ENCODE measurements around the gene TGFB2. TPM values are rescaled to one million over a fixed set of nuclear protein-coding genes. Genes with fewer than 3 reads are reported as not detected.

Gene TGFB2
- total RNA-seq, 1 experiment from 2014 or later = 0.34 TPM

DNA sequence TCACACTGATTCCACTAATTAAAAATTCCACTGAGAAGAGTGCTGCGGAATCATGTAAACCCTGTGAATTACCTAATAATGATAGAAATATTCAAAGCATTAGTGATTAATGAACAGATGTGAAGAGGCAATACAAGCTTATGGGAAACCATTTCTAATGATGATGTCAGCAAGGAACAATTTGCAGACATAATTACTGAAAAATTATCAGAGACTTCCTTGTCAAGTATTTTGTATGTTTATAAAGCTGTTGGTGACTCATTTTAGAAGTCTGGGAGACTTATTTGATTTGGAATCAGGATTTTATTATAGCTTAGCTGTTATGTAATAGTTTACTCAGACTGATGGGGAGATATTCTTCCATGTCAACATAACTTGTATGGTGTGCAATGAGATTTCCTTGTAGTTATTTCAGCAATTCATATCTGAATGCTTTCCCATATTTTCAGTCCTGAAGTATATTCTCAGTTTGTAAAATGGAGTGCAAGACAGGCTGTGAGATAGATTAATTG lies 135.5 kb downstream of the TGFB2 start:
- Histone ChIP-seq H4K20me1 (ENCODE audit: insufficient read depth) (no peaks in the 10 kb centered on the region), H3K9ac (ENCODE audit: low read length) (no peak overlapping the region), H3K27me3 (ENCODE audit: insufficient read depth, low read length) (no peaks in the 10 kb centered on the region), H3K9me2 (ENCODE audit: insufficient read depth) (no peaks in the 10 kb centered on the region), H3K4me3 (replicated peaks in 1 of 2; ENCODE audit: low read depth in 1 of 2, low read length in 2 of 2) (no peak overlapping the region), H3K36me3 (ENCODE audit: control insufficient read depth in 1 of 2, insufficient read depth in 2 of 2, low read length in 2 of 2) (no peaks in the 10 kb centered on the region), H3K4me2 (ENCODE audit: low read length) (no peak overlapping the region), H3K4me1 (ENCODE audit: control insufficient read depth in 1 of 2, insufficient read depth in 2 of 2, low read length in 2 of 2) (peaks cover 0 to 15% of the 10 kb centered on the region in 2 experiments; a peak in 2 of 4 replicates), H3K9me3 (ENCODE audit: control insufficient read depth in 1 of 2, insufficient read depth in 1 of 2, low read depth in 1 of 2, low read length in 2 of 2) (no peaks in the 10 kb centered on the region), H2AFZ (ENCODE audit: low read depth, low read length, poor library complexity, severe bottlenecking) (no peak overlapping the region), H3K27ac (ENCODE audit: low read depth, low read length) (no peak overlapping the region), H3K79me2 (ENCODE audit: insufficient read depth, low read length) (no peaks in the 10 kb centered on the region)
- BruUV-seq (replicated peaks) = no TSS peak
- intact Hi-C loops (cut with micrococcal nuclease) = no loop called here
- ChIA-PET CTCF (no interaction called here), POLR2A (no interaction called here), RAD21 (ENCODE audit: low non-redundant PET in 1 of 2, low total read pairs in 2 of 2, uncharacterized antibody in 2 of 2, unreplicated experiment in 2 of 2) (no interaction called here)
- TF ChIP-seq ZFX (IDR thresholded peaks at IDR 0.05) (no peak), SIN3A (IDR thresholded peaks at IDR 0.05; ENCODE audit: low read depth) (no peak), RAD21 (IDR thresholded peaks at IDR 0.05; ENCODE audit: low read depth) (no peak)
- ATAC-seq (no peak), DNase-seq (ENCODE audit: low read depth, low spot score) (no peak)

DNA sequence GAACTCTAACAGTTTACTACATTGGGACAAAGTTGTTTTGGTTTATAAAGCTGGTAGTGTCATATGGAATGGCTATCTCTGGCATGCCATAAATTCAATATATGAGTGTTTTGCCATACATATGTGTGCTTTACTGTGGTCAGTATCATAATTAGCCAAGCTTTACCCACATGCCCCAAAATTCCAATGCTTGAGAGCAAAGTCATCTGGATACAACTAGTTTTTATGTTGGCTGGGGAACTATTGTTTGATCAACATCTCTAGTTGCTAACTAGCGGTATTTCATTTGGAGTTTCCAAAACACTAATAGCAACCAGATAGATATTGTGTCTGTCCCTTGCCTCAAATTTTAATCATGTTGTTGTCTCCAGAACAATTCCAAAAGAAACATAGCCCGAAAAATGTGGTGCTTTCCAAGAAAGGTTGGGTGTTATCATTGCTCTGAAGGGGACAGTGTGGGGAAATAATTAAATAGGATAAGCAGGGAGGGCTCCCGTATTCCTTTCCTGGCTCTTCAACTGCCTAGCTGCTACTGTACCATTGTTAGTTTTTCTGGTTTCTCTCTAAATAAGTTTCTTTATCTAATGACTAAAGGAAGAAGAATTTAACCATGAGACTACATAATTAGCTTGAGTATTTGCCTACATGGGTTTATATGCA lies 136.1 kb downstream of the TGFB2 start:
- H3K9ac ChIP-seq (ENCODE audit: low read length) = no peak overlapping the region
- H3K27ac ChIP-seq (ENCODE audit: low read depth, low read length) = no peak overlapping the region
- H4K20me1 ChIP-seq (ENCODE audit: insufficient read depth) = no peaks in the 10 kb centered on the region
- no peaks in the 10 kb centered on the region for H3K9me3 ChIP-seq (ENCODE audit: control insufficient read depth in 1 of 2, insufficient read depth in 1 of 2, low read depth in 1 of 2, low read length in 2 of 2)
- H3K4me2 ChIP-seq (ENCODE audit: low read length) = no peak overlapping the region
- no peaks in the 10 kb centered on the region for H3K79me2 ChIP-seq (ENCODE audit: insufficient read depth, low read length)
- no peaks in the 10 kb centered on the region for H3K27me3 ChIP-seq (ENCODE audit: insufficient read depth, low read length)
- DNase-seq (ENCODE audit: low read depth, low spot score) (no peak), ATAC-seq (no peak)
- no peak overlapping the region for H2AFZ ChIP-seq (ENCODE audit: low read depth, low read length, poor library complexity, severe bottlenecking)
- no peak for TF ChIP-seq POLR2AphosphoS5 (IDR thresholded peaks at IDR 0.05; ENCODE audit: low read depth, low read length)
- TF ChIP-seq, protein P1, sequence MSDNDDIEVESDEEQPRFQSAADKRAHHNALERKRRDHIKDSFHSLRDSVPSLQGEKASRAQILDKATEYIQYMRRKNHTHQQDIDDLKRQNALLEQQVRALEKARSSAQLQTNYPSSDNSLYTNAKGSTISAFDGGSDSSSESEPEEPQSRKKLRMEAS (IDR thresholded peaks at IDR 0.05) = no peak
- TF ChIP-seq ZFX (IDR thresholded peaks at IDR 0.05) = no peak
- TF ChIP-seq EZH2phosphoT487 (IDR thresholded peaks at IDR 0.05; ENCODE audit: borderline replicate concordance) = no peak
- TF ChIP-seq, protein P2, sequence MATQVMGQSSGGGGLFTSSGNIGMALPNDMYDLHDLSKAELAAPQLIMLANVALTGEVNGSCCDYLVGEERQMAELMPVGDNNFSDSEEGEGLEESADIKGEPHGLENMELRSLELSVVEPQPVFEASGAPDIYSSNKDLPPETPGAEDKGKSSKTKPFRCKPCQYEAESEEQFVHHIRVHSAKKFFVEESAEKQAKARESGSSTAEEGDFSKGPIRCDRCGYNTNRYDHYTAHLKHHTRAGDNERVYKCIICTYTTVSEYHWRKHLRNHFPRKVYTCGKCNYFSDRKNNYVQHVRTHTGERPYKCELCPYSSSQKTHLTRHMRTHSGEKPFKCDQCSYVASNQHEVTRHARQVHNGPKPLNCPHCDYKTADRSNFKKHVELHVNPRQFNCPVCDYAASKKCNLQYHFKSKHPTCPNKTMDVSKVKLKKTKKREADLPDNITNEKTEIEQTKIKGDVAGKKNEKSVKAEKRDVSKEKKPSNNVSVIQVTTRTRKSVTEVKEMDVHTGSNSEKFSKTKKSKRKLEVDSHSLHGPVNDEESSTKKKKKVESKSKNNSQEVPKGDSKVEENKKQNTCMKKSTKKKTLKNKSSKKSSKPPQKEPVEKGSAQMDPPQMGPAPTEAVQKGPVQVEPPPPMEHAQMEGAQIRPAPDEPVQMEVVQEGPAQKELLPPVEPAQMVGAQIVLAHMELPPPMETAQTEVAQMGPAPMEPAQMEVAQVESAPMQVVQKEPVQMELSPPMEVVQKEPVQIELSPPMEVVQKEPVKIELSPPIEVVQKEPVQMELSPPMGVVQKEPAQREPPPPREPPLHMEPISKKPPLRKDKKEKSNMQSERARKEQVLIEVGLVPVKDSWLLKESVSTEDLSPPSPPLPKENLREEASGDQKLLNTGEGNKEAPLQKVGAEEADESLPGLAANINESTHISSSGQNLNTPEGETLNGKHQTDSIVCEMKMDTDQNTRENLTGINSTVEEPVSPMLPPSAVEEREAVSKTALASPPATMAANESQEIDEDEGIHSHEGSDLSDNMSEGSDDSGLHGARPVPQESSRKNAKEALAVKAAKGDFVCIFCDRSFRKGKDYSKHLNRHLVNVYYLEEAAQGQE (IDR thresholded peaks at IDR 0.05; ENCODE audit: low read depth) = no peak
- TF ChIP-seq SRF (IDR thresholded peaks at IDR 0.05; ENCODE audit: low read depth) = no peak
- no peak for TF ChIP-seq YY1 (IDR thresholded peaks at IDR 0.05; ENCODE audit: extremely low read depth, insufficient replicate concordance, low read depth, low read length)
- no peak for TF ChIP-seq EZH2 (IDR thresholded peaks at IDR 0.05)
- TF ChIP-seq POLR2A (IDR thresholded peaks at IDR 0.05; ENCODE audit: borderline replicate concordance, extremely low read depth, insufficient read depth, insufficient read length) = no peak
- TF ChIP-seq EGR1 (IDR thresholded peaks at IDR 0.05; ENCODE audit: low read depth) = no peak
- TF ChIP-seq TCF7L2 (IDR thresholded peaks at IDR 0.05; ENCODE audit: borderline replicate concordance, extremely low read depth, insufficient read depth, insufficient read length) = no peak
- TF ChIP-seq, protein P3, sequence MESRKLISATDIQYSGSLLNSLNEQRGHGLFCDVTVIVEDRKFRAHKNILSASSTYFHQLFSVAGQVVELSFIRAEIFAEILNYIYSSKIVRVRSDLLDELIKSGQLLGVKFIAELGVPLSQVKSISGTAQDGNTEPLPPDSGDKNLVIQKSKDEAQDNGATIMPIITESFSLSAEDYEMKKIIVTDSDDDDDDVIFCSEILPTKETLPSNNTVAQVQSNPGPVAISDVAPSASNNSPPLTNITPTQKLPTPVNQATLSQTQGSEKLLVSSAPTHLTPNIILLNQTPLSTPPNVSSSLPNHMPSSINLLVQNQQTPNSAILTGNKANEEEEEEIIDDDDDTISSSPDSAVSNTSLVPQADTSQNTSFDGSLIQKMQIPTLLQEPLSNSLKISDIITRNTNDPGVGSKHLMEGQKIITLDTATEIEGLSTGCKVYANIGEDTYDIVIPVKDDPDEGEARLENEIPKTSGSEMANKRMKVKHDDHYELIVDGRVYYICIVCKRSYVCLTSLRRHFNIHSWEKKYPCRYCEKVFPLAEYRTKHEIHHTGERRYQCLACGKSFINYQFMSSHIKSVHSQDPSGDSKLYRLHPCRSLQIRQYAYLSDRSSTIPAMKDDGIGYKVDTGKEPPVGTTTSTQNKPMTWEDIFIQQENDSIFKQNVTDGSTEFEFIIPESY (IDR thresholded peaks at IDR 0.05; ENCODE audit: extremely low read depth, insufficient replicate concordance, low read length) = no peak
- peaks cover 0 to 10% of the 10 kb centered on the region in 2 experiments; a peak in 2 of 4 replicates for H3K4me1 ChIP-seq (ENCODE audit: control insufficient read depth in 1 of 2, insufficient read depth in 2 of 2, low read length in 2 of 2)
- ChIA-PET POLR2A (no interaction called here), CTCF (no interaction called here), RAD21 (ENCODE audit: low non-redundant PET in 1 of 2, low total read pairs in 2 of 2, uncharacterized antibody in 2 of 2, unreplicated experiment in 2 of 2) (no interaction called here)
- no peaks in the 10 kb centered on the region for H3K36me3 ChIP-seq (ENCODE audit: control insufficient read depth in 1 of 2, insufficient read depth in 2 of 2, low read length in 2 of 2)
- no peak overlapping the region for H3K4me3 ChIP-seq (replicated peaks in 1 of 2; ENCODE audit: low read depth in 1 of 2, low read length in 2 of 2)
- no peaks in the 10 kb centered on the region for H3K9me2 ChIP-seq (ENCODE audit: insufficient read depth)
- no TSS peak for BruUV-seq (replicated peaks)
- intact Hi-C loops (cut with micrococcal nuclease) = no loop called here
